Prostate gland (tissue), 2 donors: ENCODE data around the gene CDYL. TPM values are rescaled to one million over a fixed set of nuclear protein-coding genes. Genes with fewer than 3 reads are reported as not detected.

ENCODE experiments used
- DNase-seq: peaks from one replicate; pipeline ENCODE4 v3.0.0-alpha.2; 2019; ENCODE audit warnings: low spot score
- H3K27ac ChIP-seq, 2 donors: fragments of 200-600 bp; sonication (generic); 2 replicates each; pipeline ENCODE4 v1.5.1; 2017 to 2019
- H3K27me3 ChIP-seq: fragments of 200-600 bp; sonication (generic); replicated peaks from 2 replicates; pipeline ENCODE4 v1.5.1; 2019; ENCODE audit not compliant: insufficient read depth
- H3K36me3 ChIP-seq, 2 donors: fragments of 200-600 bp; sonication (generic); 1 replicate in 1 of 2; 2 replicates in 1 of 2; pipeline versions ENCODE4 v1.5.1 to v1.8.1; 2017 to 2019
- H3K4me1 ChIP-seq: fragments of 200-600 bp; sonication (generic); replicated peaks from 2 replicates; pipeline ENCODE4 v1.5.1; 2019
- H3K4me3 ChIP-seq, 2 donors: fragments of 200-600 bp; sonication (generic); 2 replicates each; pipeline ENCODE4 v1.5.1; 2017 to 2019
- H3K9me3 ChIP-seq: fragments of 200-600 bp; sonication (generic); 2 replicates; pipeline ENCODE4 v1.5.1; 2017
- CTCF ChIP-seq, 4 experiments: fragments of 200-600 bp in 2 of 4; fragments of 450-650 bp in 2 of 4; sonication (generic) in 2 of 4; IDR thresholded peaks; 1 replicate in 3 of 4; 2 replicates in 1 of 4; pipeline ENCODE4 v1.5.1; 2016 to 2019; ENCODE audit warnings: antibody characterized with exemption in 4 of 4, mild to moderate bottlenecking in 2 of 4, moderate library complexity in 2 of 4
- POLR2A ChIP-seq: fragments of 450-650 bp; IDR thresholded peaks from one replicate; pipeline ENCODE4 v1.6.1; 2016; ENCODE audit warnings: antibody characterized with exemption, mild to moderate bottlenecking
- POLR2AphosphoS5 ChIP-seq: sonication (generic); formaldehyde crosslinking; IDR thresholded peaks from one replicate; pipeline ENCODE4 v1.6.1; 2017; ENCODE audit warnings: antibody characterized with exemption
- WGBS: methylation state at CpG from one replicate; pipeline ENCODE4 v1.1.5; 2018; 5-methylcytosine and 5-hydroxymethylcytosine counted together
- intact Hi-C: fragments of 100-400 bp; cut with DNase I; formaldehyde crosslinking; loops from one replicate; pipeline ENCODE4 v1.14.2; 2022
- total RNA-seq, 2 donors: library from RNA; depleted of rRNA; stranded (reverse); fragments of >200 nt; gene quantifications; one replicate each; pipeline ENCODE4 v1.1.0, GENCODE V29; 2016

Gene CDYL
- total RNA-seq, 2 donors from 2014 or later = 28.1 to 54.5 TPM

- no peak for DNase-seq
- no peaks in the 10 kb centered on the region for H3K9me3 ChIP-seq
- no peaks in the 10 kb centered on the region for H3K4me1 ChIP-seq
- no peaks in the 10 kb centered on the region for H3K36me3 ChIP-seq
- intact Hi-C loops = no loop called here
- 89% methylated on average over 2 of the region's 2 CpGs for WGBS
- no peak overlapping the region for H3K4me3 ChIP-seq
- H3K27me3 ChIP-seq = no peaks in the 10 kb centered on the region
- H3K27ac ChIP-seq = no peak overlapping the region
- TF ChIP-seq POLR2A (no peak), POLR2AphosphoS5 (no peak), CTCF (IDR thresholded peaks at IDR 0.05) (no peak)
These were observed 21.4 kb downstream of the CDYL start for GRCh38 chr6:4797587-4797986.

GRCh38 chr6:4799912-4800311 is 23.7 kb downstream of the CDYL start:
- intact Hi-C loops = no loop called here
- Histone ChIP-seq H3K4me3 (no peak overlapping the region), H3K27ac (no peak overlapping the region), H3K9me3 (no peaks in the 10 kb centered on the region), H3K27me3 (no peaks in the 10 kb centered on the region), H3K4me1 (no peaks in the 10 kb centered on the region), H3K36me3 (no peaks in the 10 kb centered on the region)
- TF ChIP-seq POLR2AphosphoS5 (no peak), POLR2A (no peak), CTCF (IDR thresholded peaks at IDR 0.05) (no peak)
- WGBS = 98% methylated on average over 3 of the region's 3 CpGs
- no peak for DNase-seq

GRCh38 chr6:4800662-4801061 is 24.5 kb downstream of the CDYL start:
- no peak for DNase-seq
- H3K27ac ChIP-seq = no peak overlapping the region
- TF ChIP-seq CTCF (IDR thresholded peaks at IDR 0.05) (no peak), POLR2AphosphoS5 (no peak), POLR2A (no peak)
- H3K4me1 ChIP-seq = no peaks in the 10 kb centered on the region
- H3K9me3 ChIP-seq = no peaks in the 10 kb centered on the region
- H3K36me3 ChIP-seq = no peaks in the 10 kb centered on the region
- H3K27me3 ChIP-seq = no peaks in the 10 kb centered on the region
- H3K4me3 ChIP-seq = no peak overlapping the region
- WGBS = 46% methylated on average over 3 of the region's 3 CpGs
- intact Hi-C loops = no loop called here

- Histone ChIP-seq H3K27me3 (no peaks in the 10 kb centered on the region), H3K9me3 (no peaks in the 10 kb centered on the region), H3K27ac (no peak overlapping the region), H3K4me3 (no peak overlapping the region), H3K36me3 (no peaks in the 10 kb centered on the region), H3K4me1 (no peaks in the 10 kb centered on the region)
- no peak for DNase-seq
- intact Hi-C loops = no loop called here
- WGBS = 88% methylated on average over 3 of the region's 3 CpGs
- no peak for TF ChIP-seq POLR2A
- no peak for TF ChIP-seq POLR2AphosphoS5
- TF ChIP-seq CTCF (IDR thresholded peaks at IDR 0.05) = no peak
These were observed 25.4 kb downstream of the CDYL start for GRCh38 chr6:4801491-4802110.

GRCh38 chr6:4802312-4802935 is 26.2 kb downstream of the CDYL start:
- DNase-seq = no peak
- intact Hi-C loops = no loop called here
- TF ChIP-seq POLR2AphosphoS5 = no peak
- TF ChIP-seq POLR2A = no peak
- TF ChIP-seq CTCF (IDR thresholded peaks at IDR 0.05) = no peak
- Histone ChIP-seq H3K36me3 (no peaks in the 10 kb centered on the region), H3K4me3 (no peak overlapping the region), H3K4me1 (no peaks in the 10 kb centered on the region), H3K9me3 (no peaks in the 10 kb centered on the region), H3K27me3 (no peaks in the 10 kb centered on the region), H3K27ac (no peak overlapping the region)
- 95% methylated on average over 4 of the region's 4 CpGs for WGBS
